ENCODE data around the gene BRD7. TPM values are rescaled to one million over a fixed set of nuclear protein-coding genes. Genes with fewer than 3 reads are reported as not detected.

The BRD7 gene
- total and polyA plus RNA-seq, 2 of the 13 experiments (the other 11 are each of a cell fraction or from before 2014, with no cell fraction given): 82.3 to 149 TPM

GRCh38 chr16:50271148-50272041 is 97.4 kb downstream of the BRD7 start (continued):
- no peak for TF ChIP-seq HMG20A (CRISPR knock-in tag; IDR thresholded peaks at IDR 0.05; ENCODE audit: borderline replicate concordance)
- no peak for TF ChIP-seq ZNF570 (CRISPR knock-in tag; IDR thresholded peaks at IDR 0.05; ENCODE audit: borderline replicate concordance)
- TF ChIP-seq ZNF256 (CRISPR knock-in tag; conservative IDR thresholded peaks at IDR 0.05): no peak
- no peak for TF ChIP-seq ZNF775 (CRISPR knock-in tag; IDR thresholded peaks at IDR 0.05; ENCODE audit: borderline replicate concordance)
- TF ChIP-seq ZFP82 (CRISPR knock-in tag; IDR thresholded peaks at IDR 0.05; ENCODE audit: borderline replicate concordance): no peak
- no peak for TF ChIP-seq TOPORS (CRISPR knock-in tag; IDR thresholded peaks at IDR 0.05)
- TF ChIP-seq ZSCAN12 (CRISPR knock-in tag; IDR thresholded peaks at IDR 0.05): no peak
- TF ChIP-seq ZKSCAN1 (IDR thresholded peaks at IDR 0.05; ENCODE audit: low read length): no peak
- TF ChIP-seq, protein P1, sequence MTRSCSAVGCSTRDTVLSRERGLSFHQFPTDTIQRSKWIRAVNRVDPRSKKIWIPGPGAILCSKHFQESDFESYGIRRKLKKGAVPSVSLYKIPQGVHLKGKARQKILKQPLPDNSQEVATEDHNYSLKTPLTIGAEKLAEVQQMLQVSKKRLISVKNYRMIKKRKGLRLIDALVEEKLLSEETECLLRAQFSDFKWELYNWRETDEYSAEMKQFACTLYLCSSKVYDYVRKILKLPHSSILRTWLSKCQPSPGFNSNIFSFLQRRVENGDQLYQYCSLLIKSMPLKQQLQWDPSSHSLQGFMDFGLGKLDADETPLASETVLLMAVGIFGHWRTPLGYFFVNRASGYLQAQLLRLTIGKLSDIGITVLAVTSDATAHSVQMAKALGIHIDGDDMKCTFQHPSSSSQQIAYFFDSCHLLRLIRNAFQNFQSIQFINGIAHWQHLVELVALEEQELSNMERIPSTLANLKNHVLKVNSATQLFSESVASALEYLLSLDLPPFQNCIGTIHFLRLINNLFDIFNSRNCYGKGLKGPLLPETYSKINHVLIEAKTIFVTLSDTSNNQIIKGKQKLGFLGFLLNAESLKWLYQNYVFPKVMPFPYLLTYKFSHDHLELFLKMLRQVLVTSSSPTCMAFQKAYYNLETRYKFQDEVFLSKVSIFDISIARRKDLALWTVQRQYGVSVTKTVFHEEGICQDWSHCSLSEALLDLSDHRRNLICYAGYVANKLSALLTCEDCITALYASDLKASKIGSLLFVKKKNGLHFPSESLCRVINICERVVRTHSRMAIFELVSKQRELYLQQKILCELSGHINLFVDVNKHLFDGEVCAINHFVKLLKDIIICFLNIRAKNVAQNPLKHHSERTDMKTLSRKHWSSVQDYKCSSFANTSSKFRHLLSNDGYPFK (CRISPR knock-in tag; IDR thresholded peaks at IDR 0.05; ENCODE audit: borderline replicate concordance): peak; percentile 29; the same call in 1 of the 2 replicates
- no peak for TF ChIP-seq NFATC3 (CRISPR knock-in tag; IDR thresholded peaks at IDR 0.05)
- no peak for TF ChIP-seq TEAD3 (CRISPR knock-in tag; optimal IDR thresholded peaks at IDR 0.05; ENCODE audit: borderline replicate concordance)
- TF ChIP-seq NRL (CRISPR knock-in tag; IDR thresholded peaks at IDR 0.05; ENCODE audit: borderline replicate concordance): peak; percentile 40; the same call in 1 of the 2 replicates
- TF ChIP-seq CTCF (CRISPR knock-in tag; IDR thresholded peaks at IDR 0.05): peak; percentile 33; the same call in 1 of the 2 replicates
- TF ChIP-seq, protein P2, sequence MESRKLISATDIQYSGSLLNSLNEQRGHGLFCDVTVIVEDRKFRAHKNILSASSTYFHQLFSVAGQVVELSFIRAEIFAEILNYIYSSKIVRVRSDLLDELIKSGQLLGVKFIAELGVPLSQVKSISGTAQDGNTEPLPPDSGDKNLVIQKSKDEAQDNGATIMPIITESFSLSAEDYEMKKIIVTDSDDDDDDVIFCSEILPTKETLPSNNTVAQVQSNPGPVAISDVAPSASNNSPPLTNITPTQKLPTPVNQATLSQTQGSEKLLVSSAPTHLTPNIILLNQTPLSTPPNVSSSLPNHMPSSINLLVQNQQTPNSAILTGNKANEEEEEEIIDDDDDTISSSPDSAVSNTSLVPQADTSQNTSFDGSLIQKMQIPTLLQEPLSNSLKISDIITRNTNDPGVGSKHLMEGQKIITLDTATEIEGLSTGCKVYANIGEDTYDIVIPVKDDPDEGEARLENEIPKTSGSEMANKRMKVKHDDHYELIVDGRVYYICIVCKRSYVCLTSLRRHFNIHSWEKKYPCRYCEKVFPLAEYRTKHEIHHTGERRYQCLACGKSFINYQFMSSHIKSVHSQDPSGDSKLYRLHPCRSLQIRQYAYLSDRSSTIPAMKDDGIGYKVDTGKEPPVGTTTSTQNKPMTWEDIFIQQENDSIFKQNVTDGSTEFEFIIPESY (CRISPR knock-in tag; IDR thresholded peaks at IDR 0.05): no peak
- TF ChIP-seq ARID3A (IDR thresholded peaks at IDR 0.05; ENCODE audit: low read depth, low read length): no peak
- TF ChIP-seq, protein P3, sequence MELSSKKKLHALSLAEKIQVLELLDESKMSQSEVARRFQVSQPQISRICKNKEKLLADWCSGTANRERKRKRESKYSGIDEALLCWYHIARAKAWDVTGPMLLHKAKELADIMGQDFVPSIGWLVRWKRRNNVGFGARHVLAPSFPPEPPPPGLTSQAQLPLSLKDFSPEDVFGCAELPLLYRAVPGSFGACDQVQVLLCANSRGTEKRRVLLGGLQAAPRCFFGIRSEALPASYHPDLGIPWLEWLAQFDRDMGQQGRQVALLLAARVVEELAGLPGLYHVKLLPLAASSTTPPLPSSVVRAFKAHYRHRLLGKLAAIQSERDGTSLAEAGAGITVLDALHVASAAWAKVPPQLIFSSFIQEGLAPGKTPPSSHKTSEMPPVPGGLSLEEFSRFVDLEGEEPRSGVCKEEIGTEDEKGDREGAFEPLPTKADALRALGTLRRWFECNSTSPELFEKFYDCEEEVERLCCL (CRISPR knock-in tag; IDR thresholded peaks at IDR 0.05; ENCODE audit: borderline replicate concordance): no peak
- no peak for TF ChIP-seq ZNF296 (CRISPR knock-in tag; conservative IDR thresholded peaks at IDR 0.05)
- TF ChIP-seq HMG20B (CRISPR knock-in tag; conservative IDR thresholded peaks at IDR 0.05): no peak
- 0 out of 2 replicates have a peak, but pooled peaks have one; percentile 27 for TF ChIP-seq MEIS1 (CRISPR knock-in tag; IDR thresholded peaks at IDR 0.05; ENCODE audit: borderline replicate concordance)

Data from HepG2 (cell line).